ENCODE data around the gene CFAP20DC. TPM values are rescaled to one million over a fixed set of nuclear protein-coding genes. Genes with fewer than 3 reads are reported as not detected.

Gene CFAP20DC
- total RNA-seq, 4 donors from 2014 or later = 0.38 to 2.7 (median 1.3) TPM; not detected in 1

- TF ChIP-seq CTCF (IDR thresholded peaks at IDR 0.05; ENCODE audit: low read depth) = no peak
Measured at GRCh38 chr3:58897646-58898045, 152.2 kb downstream of the CFAP20DC start.

GRCh38 chr3:58888087-58888486 is 161.7 kb downstream of the CFAP20DC start:
- TF ChIP-seq CTCF (IDR thresholded peaks at IDR 0.05; ENCODE audit: low read depth) = no peak

GRCh38 chr3:58884453-58884852 is 165.4 kb downstream of the CFAP20DC start:
- no peak for TF ChIP-seq CTCF (IDR thresholded peaks at IDR 0.05; ENCODE audit: low read depth)

GRCh38 chr3:58880182-58880581 is 169.6 kb downstream of the CFAP20DC start:
- TF ChIP-seq CTCF (IDR thresholded peaks at IDR 0.05; ENCODE audit: low read depth) = no peak

- TF ChIP-seq CTCF (IDR thresholded peaks at IDR 0.05; ENCODE audit: low read depth) = no peak
Measured at GRCh38 chr3:58874795-58875194, 175.0 kb downstream of the CFAP20DC start.

GRCh38 chr3:58874248-58874741 is 175.5 kb downstream of the CFAP20DC start:
- no peak for TF ChIP-seq CTCF (IDR thresholded peaks at IDR 0.05; ENCODE audit: low read depth)

GRCh38 chr3:58868097-58868779 is 181.6 kb downstream of the CFAP20DC start:
- TF ChIP-seq CTCF (IDR thresholded peaks at IDR 0.05; ENCODE audit: low read depth) = no peak

All from subcutaneous adipose tissue (tissue), 4 donors.